CD4-positive, alpha-beta T cell treated with Interleukin-10 for 1 hour (primary cell): ENCODE measurements around the gene ATXN2.
"Not testable (repeated sequence)": the region's sequence is repeated elsewhere in the genome, so short reads cannot be mapped to it uniquely, and the experiment has no call there.

Experiments
- DNase-seq: peaks from one replicate; pipeline ENCODE4 v3.0.0-alpha.2; 2020

ATXN2 gene

DNA sequence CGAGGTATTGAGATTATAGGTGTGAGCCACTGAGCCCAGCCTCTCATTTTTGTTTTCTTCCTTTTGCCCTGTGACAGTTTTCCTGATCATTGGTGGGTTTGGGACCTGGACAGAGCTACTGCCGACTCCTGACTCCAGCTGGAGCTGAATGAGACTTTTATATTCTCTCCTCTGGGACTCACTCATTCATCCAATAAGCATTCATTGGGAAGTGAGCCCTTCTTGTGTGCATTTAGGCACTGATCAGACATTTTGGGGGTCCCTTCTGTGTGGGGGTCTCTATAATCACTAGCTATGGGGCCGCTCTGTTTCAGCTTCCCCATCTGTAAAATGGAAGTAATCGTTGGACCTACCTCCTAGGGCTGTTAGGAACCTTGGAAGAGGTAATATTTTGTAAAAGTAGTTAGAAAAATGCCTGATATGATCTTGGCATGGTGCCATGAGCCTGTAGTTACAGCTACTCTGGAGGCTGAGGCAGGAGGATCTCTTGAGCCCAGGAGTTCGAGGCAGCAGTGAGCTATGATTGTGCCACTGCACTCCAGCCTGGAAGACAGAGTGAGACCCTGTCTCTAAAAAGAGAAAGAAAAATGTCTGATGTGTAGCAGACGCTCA lies 186.2 kb downstream of the ATXN2 start:
- no peak for DNase-seq

DNA sequence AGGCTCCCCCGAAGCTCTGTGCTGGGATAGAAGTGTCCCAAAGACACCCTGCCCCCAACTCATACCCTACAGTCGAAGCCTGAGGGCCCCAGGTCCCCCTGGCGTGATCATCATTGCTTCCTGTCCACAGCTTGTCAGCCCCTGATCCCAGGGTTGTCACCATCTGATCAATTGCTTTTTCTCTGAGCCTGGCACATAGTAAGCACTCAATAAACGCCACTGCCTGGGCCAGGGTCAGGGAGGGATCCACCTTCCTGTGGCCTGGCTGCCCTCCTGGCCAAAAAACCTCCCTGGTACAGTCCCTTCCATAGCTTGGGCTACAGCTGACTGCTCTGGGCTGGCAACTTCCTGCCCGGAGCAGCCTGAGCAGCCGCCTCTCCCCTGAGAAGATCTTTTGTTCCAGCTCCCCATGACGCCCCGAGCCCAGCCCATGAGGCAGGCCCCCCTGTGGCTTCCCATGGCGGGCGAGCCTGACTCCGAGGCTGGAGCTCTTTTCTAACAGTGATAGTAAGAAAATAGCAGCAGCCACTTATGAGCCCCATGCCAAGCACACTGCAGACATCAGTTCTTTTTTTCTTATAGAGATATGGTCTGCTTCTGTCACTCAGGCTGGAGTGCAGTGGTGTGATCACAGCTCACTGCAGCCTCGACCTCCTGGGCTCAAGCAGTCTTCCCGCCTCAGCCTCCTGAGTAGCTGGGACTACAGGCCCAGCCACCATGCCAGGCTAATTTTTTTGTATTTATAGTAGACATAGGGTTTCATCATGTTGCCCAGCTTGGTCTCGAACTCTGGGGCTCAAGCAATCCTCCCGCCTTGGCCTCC lies 186.9 kb downstream of the ATXN2 start:
- DNase-seq: no peak

DNA sequence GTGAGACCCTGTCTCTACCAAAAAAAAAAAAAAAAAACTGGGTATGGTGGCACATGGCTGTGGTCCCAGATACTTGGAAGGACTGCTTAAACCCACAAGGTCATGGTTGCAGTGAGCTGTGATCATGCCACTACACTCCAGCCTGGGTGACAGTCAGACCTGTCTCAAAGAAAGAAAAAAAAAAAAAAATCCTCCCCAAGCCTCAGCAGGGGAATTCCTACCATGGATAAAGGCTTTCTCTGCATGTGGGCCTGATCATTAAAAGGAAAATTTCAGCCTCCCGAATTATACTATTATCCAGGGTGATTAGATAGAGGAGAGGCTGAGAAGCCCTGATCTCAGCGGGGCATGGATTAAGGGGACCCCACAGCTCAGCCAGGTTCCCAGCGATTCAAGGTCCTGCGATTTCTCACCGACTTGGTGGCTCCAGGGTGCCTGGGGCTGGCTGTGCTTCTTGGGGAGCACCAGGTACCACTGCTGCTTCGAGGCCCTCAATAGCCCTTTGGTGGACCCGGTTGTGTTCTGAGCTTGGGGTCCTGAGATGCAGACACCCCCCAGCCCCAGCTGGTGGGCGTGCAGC lies 187.8 kb downstream of the ATXN2 start:
- no peak for DNase-seq

DNA sequence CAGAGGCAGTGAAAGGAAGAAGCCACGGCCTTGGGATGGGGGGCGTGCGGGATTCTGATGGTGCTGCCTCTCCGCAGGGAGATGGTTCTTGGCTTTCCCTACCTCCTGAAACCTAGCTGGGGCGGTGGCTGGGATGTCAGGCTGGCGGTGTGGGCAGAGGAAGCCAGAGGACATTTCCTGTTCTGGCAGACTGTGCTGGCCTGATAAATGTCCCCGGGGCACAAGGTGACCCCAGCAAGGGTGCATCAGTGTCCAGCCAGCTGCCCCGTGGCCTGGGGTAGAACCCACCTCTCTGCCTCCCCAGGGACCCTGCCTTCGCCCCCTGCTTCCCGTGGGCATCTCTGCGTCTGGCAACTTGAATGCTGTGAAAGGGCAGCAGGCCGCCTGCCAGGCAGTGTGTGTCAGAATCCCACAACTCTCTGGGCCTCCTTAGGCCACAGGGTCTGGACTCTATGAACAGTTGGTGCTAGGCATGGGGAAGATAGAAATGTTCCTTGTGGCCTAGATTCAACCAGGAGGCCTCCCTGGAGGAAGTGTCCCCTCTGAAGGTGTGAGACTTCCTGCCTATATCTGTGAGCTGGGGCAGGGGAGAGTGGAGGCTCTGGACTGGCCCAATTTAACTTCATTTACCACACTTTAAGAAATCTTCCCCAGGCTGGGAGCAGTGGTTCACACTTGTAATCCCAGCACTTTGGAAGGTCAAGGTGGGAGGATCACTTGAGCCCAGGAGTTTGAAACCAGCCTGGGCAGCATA lies 188.5 kb downstream of the ATXN2 start:
- no peak for DNase-seq

DNA sequence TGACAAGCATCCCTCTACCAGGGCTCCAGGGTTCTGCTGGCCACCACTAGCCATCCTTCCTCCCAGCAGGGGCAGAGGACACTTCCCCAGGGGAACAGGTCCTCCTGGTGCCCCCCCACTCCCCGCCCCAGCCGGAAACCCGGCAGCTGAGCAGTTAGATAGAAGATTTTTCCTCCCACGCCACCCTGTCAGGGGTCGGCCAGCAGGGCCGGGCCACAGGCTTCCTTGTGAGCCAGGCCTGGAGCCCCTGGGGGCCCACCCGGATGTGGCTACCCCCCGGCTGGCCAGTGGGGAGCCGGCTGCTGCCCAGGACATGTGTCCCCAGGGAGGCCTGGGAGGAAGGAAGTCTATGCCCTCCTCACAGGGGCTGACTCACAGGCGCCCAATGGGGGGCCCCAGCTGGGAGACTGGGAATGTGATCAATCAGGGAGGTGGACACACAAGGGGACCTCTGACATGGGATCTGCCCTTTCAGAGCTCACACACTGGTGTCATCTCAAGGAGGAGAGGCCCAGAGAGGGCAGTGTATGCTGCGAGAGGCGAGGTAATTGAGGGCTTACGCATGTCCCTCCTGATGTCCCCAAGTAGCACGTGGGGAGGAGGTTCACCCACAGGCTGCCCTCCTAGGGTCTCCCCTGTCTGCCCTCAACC lies 189.2 kb downstream of the ATXN2 start:
- DNase-seq: no peak

DNA sequence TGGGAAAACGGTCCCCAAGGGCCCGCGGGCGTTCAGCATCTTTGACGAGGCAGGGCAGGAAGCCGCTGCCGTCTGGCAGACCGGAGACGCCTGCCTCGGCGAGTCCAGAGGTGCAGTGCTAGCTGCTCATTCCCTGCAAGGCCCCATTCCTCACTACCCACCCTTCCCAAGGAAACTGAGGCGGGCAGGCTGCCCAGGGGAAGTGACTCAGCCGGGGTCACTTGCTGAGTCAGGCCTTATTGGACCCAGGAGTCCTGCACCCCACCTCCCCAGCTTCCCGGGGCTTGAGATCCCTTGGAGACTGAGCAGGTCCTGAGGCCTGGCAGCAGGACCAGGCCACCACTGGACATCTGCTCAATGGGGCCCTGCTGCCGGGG lies 189.7 kb downstream of the ATXN2 start:
- DNase-seq: no peak

DNA sequence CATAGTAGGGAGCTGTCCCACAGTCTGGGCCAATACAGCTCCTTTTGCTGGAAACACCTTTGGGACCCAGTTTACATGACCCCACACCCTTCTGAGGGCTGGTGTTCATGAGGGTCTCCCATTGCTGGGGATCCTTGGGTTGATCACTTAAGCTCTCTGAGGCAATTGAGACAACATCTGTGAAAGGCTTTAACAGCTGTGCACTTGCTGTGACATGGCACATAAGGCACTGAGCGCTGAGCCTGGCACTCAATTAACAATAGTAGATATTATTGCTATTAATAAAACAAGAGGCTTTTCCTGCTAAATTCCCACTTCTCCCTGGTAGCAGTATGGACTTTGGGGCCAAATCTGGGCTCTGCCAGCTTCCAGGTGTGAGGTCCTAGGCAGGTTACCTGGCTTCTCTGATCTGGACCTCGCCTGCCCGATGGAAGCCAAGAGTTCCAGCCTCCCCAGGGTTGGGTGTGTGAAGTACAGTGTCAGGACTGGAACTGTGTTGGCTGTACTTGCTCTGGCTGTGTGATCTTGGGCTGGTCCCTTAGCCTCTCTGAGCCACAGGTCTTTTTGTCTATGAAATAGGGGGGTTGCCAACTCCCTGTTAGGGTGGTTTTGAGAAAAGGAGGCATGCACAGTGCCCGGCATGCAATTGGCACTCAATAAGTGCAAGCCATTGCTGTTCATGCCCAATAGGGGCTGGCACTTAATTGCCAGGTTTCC lies 190.3 kb downstream of the ATXN2 start:
- no peak for DNase-seq

DNA sequence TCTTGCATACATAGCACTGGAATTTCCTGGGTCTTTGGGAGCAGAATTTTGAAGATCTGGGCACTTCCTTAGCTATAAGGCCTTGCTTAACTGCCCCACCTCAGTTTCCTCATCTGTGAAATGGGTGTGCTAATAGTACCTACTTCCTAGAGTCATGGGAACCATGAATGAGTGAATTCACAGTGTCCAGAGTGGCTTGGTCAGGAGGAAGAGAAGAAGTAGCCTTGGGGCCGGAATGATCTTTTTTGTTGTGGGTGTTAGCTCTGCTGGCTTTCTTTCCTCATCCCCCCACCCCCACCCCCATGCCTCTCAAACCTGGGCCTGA lies 191.0 kb downstream of the ATXN2 start:
- no peak for DNase-seq

DNA sequence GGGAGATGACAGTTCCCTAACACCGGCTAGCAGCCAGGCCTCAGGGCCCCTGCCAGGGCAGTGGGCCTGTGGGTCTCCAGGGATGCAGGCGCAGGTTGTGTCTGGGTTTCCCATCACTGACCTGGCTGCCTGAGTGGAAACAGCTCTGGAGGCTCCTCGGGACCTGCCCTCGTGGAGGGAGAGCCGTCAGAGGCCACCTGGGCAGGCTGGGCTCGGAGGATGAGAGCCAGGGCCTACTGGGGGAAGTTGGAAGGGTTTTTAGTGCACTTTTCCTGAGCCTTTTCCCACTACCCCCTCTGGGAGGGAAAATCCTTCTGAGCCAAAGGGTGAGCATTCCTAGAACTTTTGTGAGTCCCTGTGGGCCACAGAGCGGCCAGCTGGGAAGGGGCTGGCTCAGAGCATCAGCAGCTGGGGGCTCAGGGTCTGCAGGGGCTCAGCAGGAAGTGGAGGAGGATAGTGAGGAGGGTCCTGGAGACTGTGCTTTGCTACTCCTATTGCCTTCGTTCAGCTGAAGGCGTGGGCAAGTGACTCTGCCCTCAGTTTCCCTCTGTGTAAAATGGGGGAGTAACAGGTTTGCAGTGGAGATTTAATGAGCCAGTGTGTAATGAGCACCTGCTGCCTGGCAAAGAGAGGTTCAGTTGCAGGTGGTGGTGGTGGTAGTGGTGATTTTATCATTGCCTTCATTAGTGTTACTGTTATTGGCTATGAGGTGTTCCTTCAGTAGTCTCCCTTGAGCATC lies 191.6 kb downstream of the ATXN2 start:
- DNase-seq: no peak

DNA sequence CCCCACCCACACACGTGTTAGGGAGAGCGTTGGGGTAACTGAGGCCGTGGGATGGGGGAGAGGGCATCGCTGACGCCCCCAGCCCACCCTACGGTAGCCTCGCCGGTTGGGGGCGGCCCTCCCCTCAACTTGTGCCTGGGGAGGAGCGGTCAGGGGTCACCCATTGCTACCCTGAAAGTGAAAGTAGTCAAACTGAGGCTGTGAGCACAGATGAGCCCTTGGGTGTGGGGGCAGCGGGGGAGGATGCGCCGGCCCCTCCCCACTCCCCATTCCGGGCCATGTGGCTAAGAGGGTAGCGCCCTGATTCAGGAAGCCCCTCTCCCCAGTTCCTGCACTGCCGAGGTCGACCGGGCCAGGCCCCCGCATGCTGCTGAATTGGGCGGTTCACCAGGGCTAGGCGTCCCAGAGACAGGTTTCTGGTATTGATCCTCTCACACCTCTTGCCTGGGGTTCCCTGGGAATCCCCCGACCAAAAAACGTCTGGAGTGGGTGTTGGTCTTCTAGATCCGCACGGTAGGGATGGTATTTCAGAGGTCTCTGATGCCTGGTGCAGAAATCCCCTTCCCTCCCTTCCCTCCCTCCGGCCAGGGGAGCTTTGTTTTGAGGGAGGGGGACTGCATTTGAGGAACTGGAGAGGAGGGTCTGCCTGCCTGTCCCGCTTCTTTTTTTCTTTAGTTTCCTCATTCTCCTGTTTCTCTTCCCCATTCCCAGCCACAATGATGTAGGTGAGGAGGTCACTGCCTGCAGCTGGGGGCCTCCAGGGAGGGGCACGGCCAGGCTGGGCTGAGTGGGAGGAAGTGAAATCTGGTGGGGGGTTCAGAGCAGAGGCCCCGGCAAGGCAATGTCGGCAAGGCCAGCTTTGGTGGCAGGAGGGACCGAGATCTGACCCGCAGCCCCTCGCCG lies 192.4 kb downstream of the ATXN2 start:
- DNase-seq: peak; percentile 73

DNA sequence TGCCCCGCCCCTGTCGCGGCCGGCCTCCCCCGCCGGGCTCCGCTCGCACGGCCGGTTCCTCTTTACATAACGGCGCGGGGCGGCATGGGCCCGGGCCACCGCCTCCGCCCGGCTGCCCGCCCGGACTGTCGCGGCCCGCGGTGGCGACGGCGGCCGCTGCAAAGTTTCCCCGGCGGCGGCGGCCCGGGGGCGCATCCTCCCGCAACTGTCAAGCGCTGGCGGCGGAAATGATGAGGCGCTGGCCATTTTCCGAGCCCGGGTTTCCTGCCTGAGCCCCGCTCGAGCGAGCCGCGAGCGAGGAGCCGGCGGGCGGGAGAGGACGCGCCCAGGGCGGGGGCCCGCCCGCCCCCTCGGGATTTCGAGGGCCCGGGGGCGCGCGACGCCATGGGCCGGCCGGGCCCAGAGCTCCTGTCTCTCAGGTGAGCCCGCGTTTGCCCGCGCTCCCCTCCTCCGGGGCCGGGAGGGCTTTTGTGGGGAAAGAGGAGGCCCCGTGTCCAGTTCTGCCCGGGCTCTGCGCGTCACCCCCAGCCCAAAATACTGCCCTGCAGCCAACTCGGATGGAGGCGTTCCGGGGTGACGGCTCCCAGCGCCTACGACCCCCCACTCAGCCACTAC lies 193.1 kb downstream of the ATXN2 start, which contains the start of gene SH2B3:
Gene SH2B3, plus strand, starts transcription at position 65 of the 615 bp plus-strand sequence. CDS start 12,223 bp downstream, outside the sequence.
- DNase-seq: no peak

DNA sequence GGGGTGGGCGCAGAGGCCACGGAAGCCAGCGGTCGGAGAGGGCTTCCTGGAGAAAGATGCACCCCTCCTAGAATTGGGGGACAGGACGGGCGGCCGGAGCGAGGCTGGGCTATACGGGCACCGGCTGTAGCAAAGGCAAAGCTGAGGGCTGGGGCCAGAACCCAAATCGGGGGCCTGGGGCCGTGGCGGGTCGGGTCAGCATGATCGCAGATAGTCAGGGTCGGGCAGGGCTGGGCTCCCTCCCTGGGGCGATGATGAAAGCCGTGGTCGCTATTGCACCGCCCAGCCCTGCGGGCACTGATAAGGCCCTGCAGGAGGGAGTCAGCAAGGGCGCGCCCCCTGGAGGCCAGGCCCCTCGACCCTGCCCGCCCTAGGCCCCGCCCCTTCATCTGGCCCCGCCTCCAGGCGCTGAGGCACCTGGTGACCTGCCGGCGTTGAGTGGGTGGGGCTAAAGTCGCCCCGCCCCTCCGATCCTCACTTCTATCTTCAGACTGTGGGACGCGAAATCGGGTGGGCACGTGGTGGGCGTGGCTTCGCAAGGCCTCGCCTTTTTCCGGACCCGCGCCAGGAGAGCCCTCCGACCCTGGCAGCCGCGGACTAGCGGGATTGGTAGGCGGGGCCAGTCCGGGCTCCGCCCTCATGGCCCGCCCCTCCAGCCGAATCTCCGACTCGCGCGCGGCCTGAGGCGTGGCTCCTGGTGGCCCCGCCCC lies 193.8 kb downstream of the ATXN2 start:
- DNase-seq: peak; percentile 98

DNA sequence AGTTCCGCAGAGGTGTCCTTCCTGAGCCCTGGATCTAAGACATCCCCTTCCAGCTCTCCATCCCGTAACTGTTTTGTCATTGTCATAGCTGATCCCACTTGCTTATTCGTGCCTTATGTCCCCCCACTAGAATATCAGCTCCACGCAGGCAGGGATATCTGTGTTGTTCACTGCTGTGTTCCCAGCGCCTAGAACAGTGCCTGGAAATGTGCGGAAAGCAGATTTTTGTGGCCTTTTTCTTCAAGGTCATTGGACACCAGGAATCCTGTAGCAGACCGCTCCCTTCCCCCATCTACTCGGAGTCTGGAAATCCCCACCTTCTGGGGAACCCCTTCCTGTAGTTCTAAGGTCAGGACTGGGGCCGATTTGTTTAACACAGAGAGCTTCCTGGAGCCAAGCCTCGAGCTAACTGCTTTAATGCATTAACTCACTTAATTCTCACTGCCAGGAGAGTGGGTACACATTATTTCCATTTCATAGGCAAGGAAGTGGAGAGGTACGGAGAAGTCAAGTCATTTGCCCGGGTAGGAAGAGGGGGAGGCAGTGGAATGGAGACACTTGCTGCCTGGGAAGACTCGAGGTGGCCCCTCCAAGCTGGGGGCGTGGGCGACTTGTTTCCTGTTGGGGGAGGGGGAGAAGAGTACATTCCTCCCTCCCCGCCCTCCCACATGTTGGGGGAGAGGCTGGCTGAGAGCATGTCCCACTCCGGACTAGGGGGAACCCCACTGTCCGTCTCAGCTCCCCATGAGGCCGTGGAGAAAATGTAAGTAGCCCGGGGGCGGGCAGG lies 194.6 kb downstream of the ATXN2 start:
- DNase-seq: peak; percentile 73

DNA sequence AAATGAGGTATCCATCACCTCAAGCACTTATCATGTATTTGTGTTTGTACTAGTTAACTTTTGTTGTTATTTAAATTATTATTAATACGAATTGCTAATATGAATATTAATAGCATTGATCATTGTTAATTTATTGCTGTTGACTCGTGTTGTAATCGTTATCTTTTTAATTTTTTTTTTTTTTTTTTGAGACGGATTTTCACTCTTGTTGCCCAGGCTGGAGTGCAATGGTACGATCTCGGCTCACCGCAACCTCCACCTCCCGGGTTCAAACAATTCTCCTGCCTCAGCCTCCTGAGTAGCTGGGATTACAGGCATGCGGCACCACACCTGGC lies 196.7 kb downstream of the ATXN2 start:
- DNase-seq: not testable (repeated sequence)
